HG02852 (cell line): ENCODE measurements around the gene RPRM.
"Not testable (repeated sequence)": the region's sequence is repeated elsewhere in the genome, so short reads cannot be mapped to it uniquely, and the experiment has no call there.

Experiments
- ATAC-seq: cut with Tn5 transposase; IDR thresholded peaks from one replicate; pipeline ENCODE4 v1.9.1; 2021; ENCODE audit warnings: mild to moderate bottlenecking, moderate library complexity; ENCODE audit not compliant: unreplicated experiment

RPRM gene

GRCh38 chr2:153478289-153479261 lies at the start of gene RPRM:
TSS of gene RPRM (minus strand) at chr2:153478762. CDS start at chr2:153478565, 197 bp downstream.
- peak; percentile 90 for ATAC-seq

DNA sequence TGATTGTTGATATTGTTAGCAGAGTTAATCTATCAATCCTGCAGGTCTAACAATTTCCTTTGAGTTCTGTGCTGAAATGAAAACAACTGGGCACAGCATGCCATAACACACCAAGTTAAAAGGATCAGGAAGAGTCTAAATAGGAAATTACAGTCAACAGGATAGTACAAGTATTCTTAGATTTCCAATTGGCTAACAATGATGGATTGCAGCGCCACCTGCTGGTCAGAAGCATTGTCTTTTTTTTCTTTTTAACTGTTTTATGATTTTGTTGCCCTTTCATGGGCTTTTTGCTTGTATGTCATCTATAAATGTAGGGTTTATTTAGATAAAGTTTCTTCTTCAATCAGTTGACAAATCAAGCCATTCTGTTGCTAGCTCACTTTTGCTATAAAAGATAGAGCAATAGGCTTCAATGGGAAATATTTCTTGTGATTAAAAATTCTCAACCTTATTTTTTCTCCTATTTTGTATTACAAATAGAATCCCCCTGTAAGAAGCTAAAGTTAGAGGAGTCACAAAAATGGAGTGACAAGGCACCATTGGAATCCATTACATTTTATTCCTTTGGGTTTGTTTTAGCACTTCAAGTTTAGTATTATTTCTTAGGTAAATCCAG lies 40.8 kb upstream of the RPRM start:
- ATAC-seq, result no peak

DNA sequence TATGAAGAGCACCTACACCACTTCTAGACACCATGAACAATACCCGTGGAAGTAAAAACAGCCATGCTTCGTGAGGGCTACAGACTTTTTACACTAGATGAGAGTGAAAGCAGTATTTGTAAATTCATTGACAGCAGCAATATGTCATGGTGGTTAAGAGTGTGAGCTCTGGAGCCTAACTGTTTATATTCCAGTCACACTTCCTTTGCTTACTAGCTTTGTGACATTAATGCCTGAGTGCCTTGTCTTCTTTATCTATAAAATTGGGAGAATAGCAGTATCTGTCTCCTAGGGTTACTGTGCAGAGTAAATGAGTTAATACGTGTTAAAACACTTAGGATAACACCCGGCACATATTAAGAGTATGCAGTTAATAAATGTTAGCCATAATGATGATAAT lies 33.8 kb upstream of the RPRM start:
- ATAC-seq, result no peak

DNA sequence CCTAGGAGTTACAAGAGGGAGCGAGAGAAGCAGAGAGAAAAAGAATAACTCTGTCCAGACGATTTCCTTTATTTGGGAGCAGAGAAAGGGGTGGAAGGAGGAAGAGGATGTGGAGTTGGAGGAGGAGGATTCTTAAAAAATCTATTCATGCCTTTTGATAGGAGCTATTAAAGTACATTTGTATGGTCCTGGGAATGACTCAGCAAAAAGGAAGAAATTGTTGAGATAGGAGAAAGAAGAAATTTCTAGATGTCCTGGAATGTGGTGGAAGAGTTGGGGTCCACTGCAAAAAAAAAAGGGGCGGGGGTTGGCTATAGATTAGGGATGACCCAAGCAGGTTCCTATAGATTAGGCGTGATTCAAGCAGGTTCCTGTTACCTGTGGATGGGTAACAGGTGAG lies 32.4 kb upstream of the RPRM start:
- ATAC-seq, result no peak

- ATAC-seq, result no peak
These were observed 30.6 kb upstream of the RPRM start for GRCh38 chr2:153509133-153509532.

DNA sequence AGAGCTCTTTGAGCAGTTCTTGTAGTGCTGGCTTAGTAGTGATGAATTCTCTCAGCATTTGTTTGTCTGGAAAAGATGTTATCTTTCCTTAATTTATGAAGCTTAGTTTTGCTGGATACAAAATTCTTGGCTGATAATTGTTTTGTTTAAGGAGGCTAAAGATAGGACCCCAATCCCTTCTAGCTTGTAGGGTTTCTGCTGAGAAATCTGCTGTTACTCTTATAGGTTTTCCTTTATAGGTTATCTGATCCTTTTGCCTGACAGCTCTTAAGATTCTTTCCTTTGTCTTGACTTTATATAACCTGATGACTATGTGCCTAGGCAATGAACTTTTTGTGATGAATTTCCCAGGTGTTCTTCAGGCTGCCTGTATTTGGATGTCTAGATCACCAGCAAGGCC lies 27.9 kb upstream of the RPRM start:
- ATAC-seq, result not testable (repeated sequence)

DNA sequence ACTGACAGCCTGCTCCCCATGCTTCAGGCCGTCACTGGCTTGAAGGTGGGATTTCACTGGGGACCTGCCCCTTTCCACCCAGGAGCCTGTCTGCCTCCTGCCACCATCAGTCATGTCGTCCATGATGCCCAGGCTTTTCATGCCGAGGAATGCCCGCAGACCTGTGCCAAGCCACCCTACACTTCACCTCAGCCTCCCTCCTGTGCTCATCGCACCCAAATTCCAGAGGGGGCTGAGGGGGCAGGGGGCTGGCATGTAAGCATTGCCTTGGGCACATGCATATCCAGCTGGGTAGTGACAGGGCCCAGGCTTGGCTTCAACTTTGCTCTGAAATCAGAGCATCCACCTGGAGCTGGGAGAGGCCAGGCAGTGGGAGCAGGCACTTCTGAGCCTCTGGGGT lies 20.9 kb upstream of the RPRM start:
- no peak for ATAC-seq

GRCh38 chr2:153497938-153498629 lies 19.5 kb upstream of the RPRM start:
- ATAC-seq, result no peak

- no peak for ATAC-seq
These were observed 17.2 kb upstream of the RPRM start for GRCh38 chr2:153495725-153496124.

DNA sequence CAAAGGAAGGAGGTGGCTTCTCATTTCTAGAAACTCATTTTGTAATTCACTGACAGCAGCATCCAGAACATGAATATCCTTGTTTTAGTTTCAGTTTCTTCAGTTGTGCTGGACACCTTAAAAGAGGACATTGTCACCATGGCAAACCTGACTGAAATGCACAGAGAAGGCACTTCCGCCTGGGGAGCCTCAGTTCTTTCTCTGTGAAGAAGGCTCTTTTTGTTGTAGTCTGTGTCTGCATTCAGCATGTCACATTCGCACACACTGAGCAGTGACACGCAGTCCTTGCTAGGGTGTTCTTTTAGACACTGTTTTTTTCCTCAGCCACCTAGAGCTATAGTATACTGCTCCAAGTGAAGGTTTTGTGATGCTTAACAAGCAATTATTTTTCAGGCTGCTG lies 9.5 kb upstream of the RPRM start:
- no peak for ATAC-seq

DNA sequence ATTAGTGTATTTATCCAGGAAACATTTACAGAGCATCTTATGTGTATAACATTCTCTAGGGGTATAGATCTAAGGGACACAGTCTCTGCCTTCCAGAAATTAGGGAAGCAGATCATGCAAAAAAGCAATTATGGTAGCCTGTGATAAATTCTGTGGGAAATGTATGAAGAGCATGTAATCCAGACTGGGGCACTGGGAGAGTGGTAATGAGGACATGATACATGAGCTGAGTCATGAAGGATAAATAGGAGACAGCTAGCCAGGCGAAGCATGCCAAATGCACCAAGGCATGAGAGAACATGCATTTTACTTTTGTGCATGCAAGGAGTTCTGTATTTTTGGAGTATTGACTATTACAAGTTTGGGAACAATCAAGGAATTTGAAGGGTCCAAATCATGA lies 8.9 kb upstream of the RPRM start:
- no peak for ATAC-seq

DNA sequence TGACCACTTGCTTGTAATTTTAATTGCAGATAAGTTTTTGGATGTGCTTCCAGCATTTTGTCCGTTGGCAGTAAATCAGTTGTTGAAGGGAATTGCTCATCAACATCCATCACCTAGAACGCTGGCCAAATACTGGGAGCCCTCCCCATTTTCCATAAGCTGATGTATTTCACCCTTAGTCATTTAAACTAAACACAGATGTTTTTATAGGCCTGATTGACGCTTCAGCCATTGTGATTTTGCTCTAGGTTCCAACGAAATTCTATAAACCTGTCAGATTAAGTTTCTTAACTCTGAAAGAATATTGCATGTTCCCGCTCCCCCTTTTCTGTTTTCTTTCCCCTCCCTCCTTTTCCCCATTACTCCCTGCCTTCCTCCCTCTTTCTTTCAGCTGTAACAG lies 1.0 kb upstream of the RPRM start:
- ATAC-seq, result no peak

DNA sequence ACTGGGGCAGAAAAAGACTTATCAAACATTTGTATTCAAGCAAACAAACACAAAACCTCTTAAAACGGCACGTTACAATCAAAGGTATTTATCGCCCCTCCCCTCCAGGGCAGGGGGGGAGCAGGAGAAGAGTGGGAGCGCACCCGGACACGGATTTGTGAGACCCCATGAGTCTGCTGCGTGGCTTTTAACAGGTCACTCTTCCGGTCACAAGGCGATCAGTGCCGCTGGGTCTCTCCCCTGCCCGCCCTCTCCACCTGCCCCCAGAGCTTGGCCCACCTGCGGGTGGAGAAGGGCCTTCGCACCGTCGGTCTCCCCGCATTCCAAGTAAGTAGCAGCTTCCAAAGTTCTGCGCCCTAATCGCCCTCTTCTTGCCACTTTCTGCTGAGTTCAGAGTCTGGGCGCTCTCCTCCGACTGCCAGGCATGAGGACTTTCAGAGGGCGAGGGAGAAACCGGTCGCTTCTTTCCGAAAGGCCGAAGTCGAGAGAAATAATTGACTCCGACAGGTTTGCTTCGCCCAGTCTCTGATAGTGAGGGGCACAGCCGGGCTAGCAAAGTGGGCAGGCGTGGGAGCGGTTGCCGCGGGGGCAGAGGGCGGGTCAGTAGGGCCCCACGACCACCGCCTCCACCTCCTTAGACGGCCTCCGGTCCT lies 800 bp downstream of the RPRM start:
- no peak for ATAC-seq

GRCh38 chr2:153476816-153477635 lies 1.5 kb downstream of the RPRM start:
- no peak for ATAC-seq

GRCh38 chr2:153476491-153476815 lies 2.1 kb downstream of the RPRM start:
- ATAC-seq, result no peak

DNA sequence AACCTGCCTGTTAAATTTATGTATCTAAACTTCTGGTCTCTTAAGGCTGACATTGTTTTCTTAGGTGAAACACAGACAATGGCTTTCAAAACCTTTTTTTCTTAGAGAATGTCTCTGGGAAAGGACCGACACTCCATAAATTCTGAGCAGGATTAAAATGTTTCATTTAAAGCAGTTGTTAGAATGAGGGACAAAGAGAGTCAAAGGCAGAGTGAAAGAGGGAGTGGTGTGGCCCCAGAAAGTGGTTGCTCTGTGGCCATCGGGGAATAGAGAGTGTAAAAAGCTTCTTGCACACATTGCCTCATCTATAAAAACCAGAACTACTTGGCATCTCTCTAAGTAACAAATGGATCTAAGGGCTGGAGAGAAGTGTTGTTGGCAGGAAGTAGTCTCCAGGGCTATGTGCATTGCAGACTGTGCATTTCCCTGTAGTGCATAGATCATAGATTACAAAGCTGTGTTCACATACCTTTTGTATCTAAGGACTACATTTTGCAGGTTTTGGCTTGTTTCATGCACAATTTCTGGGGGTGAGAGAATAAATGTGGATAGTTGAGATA lies 3.6 kb downstream of the RPRM start:
- ATAC-seq, result no peak

DNA sequence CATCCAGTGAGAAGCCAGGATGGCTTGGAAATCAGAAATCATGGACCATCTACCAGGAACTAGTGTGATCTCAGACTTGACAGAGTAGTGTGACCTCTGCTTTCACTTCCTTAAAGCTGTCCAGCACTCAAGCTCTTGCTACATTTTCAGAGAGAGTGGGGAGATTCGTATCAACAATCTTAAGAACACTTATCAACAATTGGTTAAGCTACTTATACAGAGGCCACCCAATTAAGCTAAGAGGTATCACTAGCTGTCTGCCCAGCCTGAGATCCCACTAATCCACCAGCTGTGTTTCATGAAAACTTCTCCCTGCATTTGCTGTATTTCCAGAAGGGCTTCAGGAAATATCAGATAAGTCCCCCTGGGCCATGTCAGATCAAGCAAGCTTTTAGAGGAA lies 4.2 kb downstream of the RPRM start:
- ATAC-seq, result no peak

DNA sequence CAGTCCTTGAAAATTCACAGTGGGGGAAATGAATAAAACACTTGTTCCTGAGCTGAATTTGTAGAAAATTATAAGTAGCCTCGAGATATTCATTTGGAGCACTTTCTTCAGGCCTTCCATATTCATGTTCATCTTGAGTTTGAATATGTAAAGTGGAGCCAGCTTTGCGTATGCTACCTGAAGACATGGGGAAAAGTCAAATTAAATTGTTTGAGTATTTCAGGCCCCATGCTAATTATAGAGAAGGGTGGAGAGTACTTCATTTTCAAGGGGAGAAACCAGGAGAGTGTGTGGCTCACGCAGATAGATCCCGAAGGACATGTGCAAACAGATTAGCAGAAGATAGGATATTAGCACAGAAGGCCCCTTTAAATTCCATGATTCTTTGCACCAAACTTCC lies 7.7 kb downstream of the RPRM start:
- no peak for ATAC-seq

- no peak for ATAC-seq
These were observed 14.2 kb downstream of the RPRM start for GRCh38 chr2:153464395-153464794.

DNA sequence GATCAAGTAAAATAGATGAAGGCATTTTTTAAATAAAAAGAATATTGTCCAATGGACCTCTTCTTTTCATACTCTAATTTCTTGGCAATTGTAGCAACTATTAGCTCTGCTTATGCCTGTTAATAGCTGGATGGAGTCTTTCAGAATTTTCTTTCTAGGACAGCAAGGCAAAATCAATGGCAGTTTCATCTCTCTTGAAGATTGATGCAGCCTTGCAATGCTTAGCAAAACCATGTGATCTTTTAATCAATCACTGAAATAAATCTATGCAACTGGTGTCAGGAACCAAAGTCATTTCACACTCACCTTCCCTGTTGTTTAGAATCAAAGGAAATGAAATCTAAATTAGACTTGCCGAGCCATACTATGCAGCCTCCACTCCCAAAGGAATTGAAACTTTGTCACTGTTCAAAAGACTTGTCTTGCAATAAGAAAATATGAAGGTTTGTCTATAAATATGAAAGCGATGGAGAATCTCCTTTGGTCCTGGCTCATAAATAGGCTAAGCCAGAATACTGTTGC lies 16.2 kb downstream of the RPRM start:
- ATAC-seq, result no peak
